Parathyroid adenoma (tissue), 2 donors: ENCODE measurements around the gene OR2B2.

Source experiments
- H2AFZ ChIP-seq: fragments of 300-600 bp; sonication (generic); one replicate; pipeline ENCODE4 v1.7.0; 2017; ENCODE audit warnings: antibody characterized with exemption, mild to moderate bottlenecking
- H3K27ac ChIP-seq: fragments of 300-600 bp; sonication (generic); one replicate; pipeline ENCODE4 v1.7.0; 2017
- H3K27me3 ChIP-seq: fragments of 300-600 bp; sonication (generic); one replicate; pipeline ENCODE4 v1.7.0; 2017; ENCODE audit warnings: low read length; ENCODE audit not compliant: control insufficient read depth, insufficient read depth
- H3K36me3 ChIP-seq: fragments of 300-600 bp; sonication (generic); one replicate; pipeline ENCODE4 v1.7.0; 2017; ENCODE audit warnings: low read length; ENCODE audit not compliant: control insufficient read depth, insufficient read depth
- H3K4me1 ChIP-seq: fragments of 300-600 bp; sonication (generic); one replicate; pipeline ENCODE4 v1.7.0; 2017; ENCODE audit warnings: control low read depth
- H3K4me2 ChIP-seq: fragments of 300-600 bp; sonication (generic); one replicate; pipeline ENCODE4 v1.7.0; 2017; ENCODE audit warnings: low read length
- H3K4me3 ChIP-seq: fragments of 300-600 bp; sonication (generic); one replicate; pipeline ENCODE4 v1.7.0; 2017; ENCODE audit warnings: low read depth, low read length
- H3K79me2 ChIP-seq: fragments of 300-600 bp; sonication (generic); one replicate; pipeline ENCODE4 v1.7.0; 2017; ENCODE audit warnings: control low read depth
- H3K9ac ChIP-seq: fragments of 300-600 bp; sonication (generic); one replicate; pipeline ENCODE4 v1.7.0; 2017; ENCODE audit warnings: mild to moderate bottlenecking
- H3K9me3 ChIP-seq: fragments of 300-600 bp; sonication (generic); one replicate; pipeline ENCODE4 v1.7.0; 2017; ENCODE audit warnings: low read length; ENCODE audit not compliant: control insufficient read depth
- CTCF ChIP-seq: fragments of 300-600 bp; sonication (generic); IDR thresholded peaks from one replicate; pipeline ENCODE4 v1.7.0; 2017; ENCODE audit warnings: antibody characterized with exemption, mild to moderate bottlenecking
- donor health status: primary hyperparathyroidism.

OR2B2 gene

GRCh38 chr6:27872642-27873020 is 39.6 kb downstream of the OR2B2 start:
- H3K4me1 ChIP-seq = no peaks in the 10 kb centered on the region
- peak overlapping the region; percentile 76 for H3K4me3 ChIP-seq
- H3K36me3 ChIP-seq = no peaks in the 10 kb centered on the region
- peak overlapping the region; percentile 52 for H2AFZ ChIP-seq
- no peaks in the 10 kb centered on the region for H3K9me3 ChIP-seq
- TF ChIP-seq CTCF = no peak
- H3K27ac ChIP-seq = no peak overlapping the region
- peak overlapping the region; percentile 75 for H3K4me2 ChIP-seq
- no peaks in the 10 kb centered on the region for H3K79me2 ChIP-seq
- no peaks in the 10 kb centered on the region for H3K27me3 ChIP-seq
- H3K9ac ChIP-seq = no peak overlapping the region

GRCh38 chr6:27871924-27872638 is 40.1 kb downstream of the OR2B2 start:
- no peaks in the 10 kb centered on the region for H3K27me3 ChIP-seq

GRCh38 chr6:27870291-27870870 is 41.8 kb downstream of the OR2B2 start:
- H3K4me2 ChIP-seq = no peak overlapping the region
- no peaks in the 10 kb centered on the region for H3K36me3 ChIP-seq
- no peak overlapping the region for H2AFZ ChIP-seq
- no peak overlapping the region for H3K27ac ChIP-seq
- H3K4me1 ChIP-seq = no peaks in the 10 kb centered on the region
- H3K9ac ChIP-seq = no peak overlapping the region
- H3K27me3 ChIP-seq = no peaks in the 10 kb centered on the region
- H3K9me3 ChIP-seq = no peaks in the 10 kb centered on the region
- H3K4me3 ChIP-seq = no peak overlapping the region
- H3K79me2 ChIP-seq = no peaks in the 10 kb centered on the region
- TF ChIP-seq CTCF = no peak

More at GRCh38 chr6:27871924-27872638, 40.1 kb downstream of the OR2B2 start:
- peak overlapping the region; percentile 76 for H3K4me3 ChIP-seq
- no peak for TF ChIP-seq CTCF
- no peak overlapping the region for H3K9ac ChIP-seq
- H3K4me2 ChIP-seq = peak overlapping the region; percentile 75
- no peaks in the 10 kb centered on the region for H3K9me3 ChIP-seq
- no peaks in the 10 kb centered on the region for H3K36me3 ChIP-seq
- H3K4me1 ChIP-seq = no peaks in the 10 kb centered on the region
- peak overlapping the region; percentile 52 for H2AFZ ChIP-seq
- no peak overlapping the region for H3K27ac ChIP-seq
- H3K79me2 ChIP-seq = no peaks in the 10 kb centered on the region

- no peak overlapping the region for H3K4me2 ChIP-seq
- no peak overlapping the region for H3K4me3 ChIP-seq
- TF ChIP-seq CTCF = no peak
- H3K27me3 ChIP-seq = no peaks in the 10 kb centered on the region
- H3K27ac ChIP-seq = no peak overlapping the region
- no peaks in the 10 kb centered on the region for H3K4me1 ChIP-seq
- H3K79me2 ChIP-seq = no peaks in the 10 kb centered on the region
- H3K9me3 ChIP-seq = no peaks in the 10 kb centered on the region
- H3K9ac ChIP-seq = no peak overlapping the region
- no peaks in the 10 kb centered on the region for H3K36me3 ChIP-seq
- no peak overlapping the region for H2AFZ ChIP-seq
Observed at GRCh38 chr6:27868311-27868710, 43.9 kb downstream of the OR2B2 start.

- Histone ChIP-seq H3K27me3 (no peaks in the 10 kb centered on the region), H3K27ac (no peak overlapping the region), H3K4me1 (no peaks in the 10 kb centered on the region), H3K9ac (no peak overlapping the region), H3K79me2 (no peaks in the 10 kb centered on the region), H3K36me3 (no peaks in the 10 kb centered on the region), H3K4me2 (peak overlapping the region; percentile 93), H3K9me3 (no peaks in the 10 kb centered on the region), H2AFZ (no peak overlapping the region), H3K4me3 (no peak overlapping the region)
- TF ChIP-seq CTCF = no peak
Observed at GRCh38 chr6:27867945-27868300, 44.3 kb downstream of the OR2B2 start.
